Measurements from ENCODE around the gene ATP6V0D1. TPM values are rescaled to one million over a fixed set of nuclear protein-coding genes. Genes with fewer than 3 reads are reported as not detected.

The ATP6V0D1 gene
- polyA plus RNA-seq, 1 of the 3 experiments (the other 2 are of a cell fraction): 135 TPM

GRCh38 chr16:67521095-67521804 lies 40.3 kb upstream of the ATP6V0D1 start:
- under 1% methylated on average over 23 of the region's 25 CpGs for WGBS (ENCODE audit: low lambda C conversion rate)
- no peaks in the 10 kb centered on the region for H3K36me3 ChIP-seq (replicated peaks in 1 of 2; ENCODE audit: control insufficient read depth in 1 of 2, insufficient read depth in 2 of 2, low read length in 1 of 2)
- POLR2A ChIA-PET: interaction anchor here (0.6 to 2.3 kb wide), 5 partner anchors 9 to 350 kb away, joined by 3 to 10 read pairs (median 5); partner anchors contain the start of gene ATP6V0D1

More at GRCh38 chr16:67521095-67521804, 40.3 kb upstream of the ATP6V0D1 start:
- Histone ChIP-seq H3K4me3 (ENCODE audit: low read depth in 2 of 2, low read length in 1 of 2) (peak overlapping the region; percentile 52 to 73), H3K4me2 (peak overlapping the region; percentile 99), H4K20me1 (ENCODE audit: insufficient read depth) (no peaks in the 10 kb centered on the region), H3K27me3 (ENCODE audit: insufficient read depth) (no peaks in the 10 kb centered on the region), H3K9ac (peak overlapping the region; percentile 74; the same call in 1 of the 2 replicates), H3K79me2 (ENCODE audit: insufficient read depth) (no peaks in the 10 kb centered on the region), H3K9me2 (no peaks in the 10 kb centered on the region), H3F3A (replicated peaks; ENCODE audit: insufficient read depth) (peaks cover 16% of the 10 kb centered on the region), H3K27ac (ENCODE audit: low read depth in 2 of 2, low read length in 1 of 2) (peak overlapping the region; percentile 86 to 91), H3K4me1 (ENCODE audit: control insufficient read depth in 1 of 2, insufficient read depth in 2 of 2, low read depth in 1 of 2, low read length in 1 of 2) (peaks cover 3 to 5% of the 10 kb centered on the region in 2 experiments; a peak in 2 of 4 replicates), H2AFZ (ENCODE audit: low read depth) (peak overlapping the region; percentile 99), H3K9me3 (no peaks in the 10 kb centered on the region)
- TF ChIP-seq JUND (IDR thresholded peaks at IDR 0.05): no peak
- no peak for TF ChIP-seq MEF2A (IDR thresholded peaks at IDR 0.05; ENCODE audit: borderline replicate concordance, low read depth)
- TF ChIP-seq MAX (IDR thresholded peaks at IDR 0.05; ENCODE audit: low read depth): peak; percentile 22
- TF ChIP-seq CTCF (IDR thresholded peaks at IDR 0.05): peak; percentile 84
- TF ChIP-seq EP300 (IDR thresholded peaks at IDR 0.05; ENCODE audit: borderline replicate concordance in 1 of 2, low read depth in 1 of 2, low read length in 1 of 2): peak in 1 of 2 experiments; percentile 2; a peak in 1 of 4 replicates
- TF ChIP-seq CHD2 (IDR thresholded peaks at IDR 0.05; ENCODE audit: low read length, partially characterized antibody): peak; percentile 46
- TF ChIP-seq, protein P1, sequence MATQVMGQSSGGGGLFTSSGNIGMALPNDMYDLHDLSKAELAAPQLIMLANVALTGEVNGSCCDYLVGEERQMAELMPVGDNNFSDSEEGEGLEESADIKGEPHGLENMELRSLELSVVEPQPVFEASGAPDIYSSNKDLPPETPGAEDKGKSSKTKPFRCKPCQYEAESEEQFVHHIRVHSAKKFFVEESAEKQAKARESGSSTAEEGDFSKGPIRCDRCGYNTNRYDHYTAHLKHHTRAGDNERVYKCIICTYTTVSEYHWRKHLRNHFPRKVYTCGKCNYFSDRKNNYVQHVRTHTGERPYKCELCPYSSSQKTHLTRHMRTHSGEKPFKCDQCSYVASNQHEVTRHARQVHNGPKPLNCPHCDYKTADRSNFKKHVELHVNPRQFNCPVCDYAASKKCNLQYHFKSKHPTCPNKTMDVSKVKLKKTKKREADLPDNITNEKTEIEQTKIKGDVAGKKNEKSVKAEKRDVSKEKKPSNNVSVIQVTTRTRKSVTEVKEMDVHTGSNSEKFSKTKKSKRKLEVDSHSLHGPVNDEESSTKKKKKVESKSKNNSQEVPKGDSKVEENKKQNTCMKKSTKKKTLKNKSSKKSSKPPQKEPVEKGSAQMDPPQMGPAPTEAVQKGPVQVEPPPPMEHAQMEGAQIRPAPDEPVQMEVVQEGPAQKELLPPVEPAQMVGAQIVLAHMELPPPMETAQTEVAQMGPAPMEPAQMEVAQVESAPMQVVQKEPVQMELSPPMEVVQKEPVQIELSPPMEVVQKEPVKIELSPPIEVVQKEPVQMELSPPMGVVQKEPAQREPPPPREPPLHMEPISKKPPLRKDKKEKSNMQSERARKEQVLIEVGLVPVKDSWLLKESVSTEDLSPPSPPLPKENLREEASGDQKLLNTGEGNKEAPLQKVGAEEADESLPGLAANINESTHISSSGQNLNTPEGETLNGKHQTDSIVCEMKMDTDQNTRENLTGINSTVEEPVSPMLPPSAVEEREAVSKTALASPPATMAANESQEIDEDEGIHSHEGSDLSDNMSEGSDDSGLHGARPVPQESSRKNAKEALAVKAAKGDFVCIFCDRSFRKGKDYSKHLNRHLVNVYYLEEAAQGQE (IDR thresholded peaks at IDR 0.05; ENCODE audit: low read depth, low read length): peak; percentile 17; the same call in 1 of the 2 replicates
- TF ChIP-seq FOXJ3 (CRISPR knock-in tag; IDR thresholded peaks at IDR 0.05): no peak
- TF ChIP-seq SIN3A (IDR thresholded peaks at IDR 0.05; ENCODE audit: borderline replicate concordance, low read depth, low read length): peak; percentile 76; the same call in 1 of the 2 replicates
- TF ChIP-seq RXRA (IDR thresholded peaks at IDR 0.05; ENCODE audit: borderline replicate concordance, low read depth): no peak
- TF ChIP-seq, protein P2, sequence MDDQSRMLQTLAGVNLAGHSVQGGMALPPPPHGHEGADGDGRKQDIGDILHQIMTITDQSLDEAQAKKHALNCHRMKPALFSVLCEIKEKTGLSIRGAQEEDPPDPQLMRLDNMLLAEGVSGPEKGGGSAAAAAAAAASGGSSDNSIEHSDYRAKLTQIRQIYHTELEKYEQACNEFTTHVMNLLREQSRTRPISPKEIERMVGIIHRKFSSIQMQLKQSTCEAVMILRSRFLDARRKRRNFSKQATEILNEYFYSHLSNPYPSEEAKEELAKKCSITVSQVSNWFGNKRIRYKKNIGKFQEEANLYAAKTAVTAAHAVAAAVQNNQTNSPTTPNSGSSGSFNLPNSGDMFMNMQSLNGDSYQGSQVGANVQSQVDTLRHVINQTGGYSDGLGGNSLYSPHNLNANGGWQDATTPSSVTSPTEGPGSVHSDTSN (IDR thresholded peaks at IDR 0.05): 0 out of 2 replicates have a peak, but pooled peaks have one; percentile 8
- peak; percentile 78 for TF ChIP-seq SMC3 (IDR thresholded peaks at IDR 0.05; ENCODE audit: low read depth, low read length)
- TF ChIP-seq RCOR1 (IDR thresholded peaks at IDR 0.05; ENCODE audit: low read length): 0 out of 2 replicates have a peak, but pooled peaks have one; percentile 49
- no peak for TF ChIP-seq GABPA (IDR thresholded peaks at IDR 0.05; ENCODE audit: low read depth)
- TF ChIP-seq FOSL2 (IDR thresholded peaks at IDR 0.05; ENCODE audit: borderline replicate concordance, low read depth): 0 out of 2 replicates have a peak, but pooled peaks have one; percentile 5
- TF ChIP-seq NFIC (IDR thresholded peaks at IDR 0.05; ENCODE audit: borderline replicate concordance): 0 out of 2 replicates have a peak, but pooled peaks have one; percentile 13
- peak; percentile 38; the same call in 1 of the 2 replicates for TF ChIP-seq TCF12 (IDR thresholded peaks at IDR 0.05)
- TF ChIP-seq POLR2AphosphoS5 (IDR thresholded peaks at IDR 0.05; ENCODE audit: low read depth, low read length): 0 out of 2 replicates have a peak, but pooled peaks have one; percentile 19
- no peak for TF ChIP-seq RFX5 (IDR thresholded peaks at IDR 0.05; ENCODE audit: low read length)
- TF ChIP-seq RAD21 (IDR thresholded peaks at IDR 0.05; ENCODE audit: low read length): peak; percentile 94
- CTCF ChIA-PET: interaction anchor here (0.6 to 9.3 kb wide), 92 partner anchors 9 to 808 kb away, joined by 3 to 246 read pairs (median 5); partner anchors contain the start of genes ACD, ATP6V0D1, C16orf86 and CARMIL2
- DNase-seq: peak; percentile 89

All from SK-N-SH (cell line).